Stimulated activated CD8-positive, alpha-beta memory T cell treated with anti-CD3 and anti-CD28 coated beads, Interleukin-15, amount 100 ng/mL, for 4 hours (primary cell): Measurements from ENCODE around the gene KCNK2.

Source experiments
- DNase-seq, 2 donors: peaks; one replicate each; pipeline ENCODE4 v3.0.0-alpha.2; 2020; ENCODE audit warnings: low read depth in 2 of 2

KCNK2 gene

DNA sequence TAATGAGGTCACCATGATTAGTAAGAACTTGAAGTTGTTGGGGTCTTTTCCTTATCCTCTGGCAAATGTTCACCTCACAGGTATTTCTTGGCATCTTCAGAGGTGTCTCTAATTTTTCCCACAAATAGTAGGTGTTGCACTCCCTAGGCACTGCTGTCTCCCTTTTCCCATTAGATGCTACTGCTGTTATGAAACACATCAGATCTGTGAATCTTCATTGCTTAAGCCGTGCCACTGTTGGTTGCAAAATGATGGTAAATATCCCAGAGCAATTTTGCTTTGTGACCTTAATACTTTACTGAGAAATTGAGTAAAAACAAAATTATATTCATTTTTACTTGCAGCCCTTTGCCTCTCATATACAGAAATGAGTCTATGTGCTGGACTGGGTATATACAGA lies 169.6 kb downstream of the KCNK2 start:
- DNase-seq, result no peak

DNA sequence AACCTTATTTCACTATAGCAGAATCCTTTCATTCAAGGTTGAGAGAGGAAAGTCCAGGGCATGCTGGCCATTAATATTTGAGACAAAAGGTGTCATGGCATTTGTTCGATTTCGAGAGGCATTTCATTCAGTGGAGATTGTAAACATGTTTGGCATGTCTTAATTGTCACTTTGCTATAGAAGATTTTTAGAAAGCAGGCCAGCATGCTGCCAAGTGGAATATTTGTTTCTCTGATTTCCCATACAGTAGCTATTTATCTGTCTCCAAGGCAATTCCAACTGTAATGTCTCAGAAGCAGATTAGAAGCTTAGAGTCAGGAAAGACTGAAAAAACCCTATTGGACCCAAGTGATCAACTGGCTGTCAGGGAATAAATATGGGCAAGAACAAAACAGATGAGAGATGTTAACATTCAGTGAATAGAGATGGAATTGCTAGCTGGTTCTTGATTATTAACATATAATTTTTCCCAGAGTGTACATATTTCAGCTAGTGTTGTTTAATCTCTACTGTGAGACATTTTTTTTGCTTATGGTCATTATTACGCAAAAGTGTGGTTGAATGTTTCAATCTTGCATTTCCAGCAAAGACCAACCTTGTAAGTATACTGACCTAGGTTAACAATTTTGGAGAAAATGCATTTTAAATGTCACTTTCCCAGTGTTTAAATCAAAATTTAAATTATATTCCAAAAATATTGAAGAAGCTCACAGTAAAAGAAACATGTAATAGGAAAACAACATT lies 174.6 kb downstream of the KCNK2 start:
- no peak for DNase-seq

DNA sequence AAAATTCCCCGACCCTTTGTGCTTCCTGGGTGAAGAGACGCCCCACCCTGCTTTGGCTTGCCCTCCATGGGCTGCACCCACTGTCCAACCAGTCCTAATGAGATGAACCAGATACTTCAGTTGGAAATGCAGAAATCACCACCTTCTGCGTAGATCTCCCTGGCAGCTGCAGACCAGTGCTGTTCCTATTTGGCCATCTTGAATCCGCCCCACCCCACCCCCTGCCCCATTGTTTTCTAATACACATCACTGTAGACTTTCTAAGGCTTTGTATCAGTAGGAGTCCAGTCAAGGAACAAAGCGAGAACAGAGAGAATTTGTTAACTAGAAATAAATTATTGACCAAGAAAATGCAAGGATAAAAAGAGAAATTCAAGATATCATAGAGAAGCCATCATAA lies 178.2 kb downstream of the KCNK2 start:
- no peak for DNase-seq

DNA sequence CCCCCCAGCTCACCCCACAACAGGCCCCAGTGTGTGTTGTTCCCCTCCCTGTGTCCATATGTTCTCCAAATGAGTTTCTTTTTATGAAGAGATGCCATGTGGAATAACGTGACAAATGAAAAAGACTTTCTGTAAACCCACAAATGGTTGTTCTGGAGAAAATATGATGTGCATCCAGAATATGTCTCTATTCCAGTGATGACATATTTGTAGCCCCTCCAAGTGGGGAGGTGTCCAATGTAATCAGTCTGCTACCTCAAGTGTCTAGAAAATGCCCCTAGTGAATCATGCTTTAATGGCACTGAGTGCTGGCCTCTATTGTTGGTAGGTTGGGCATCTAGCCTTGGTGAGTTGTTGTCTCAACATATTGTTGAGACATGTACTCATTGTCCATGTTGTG lies 179.6 kb downstream of the KCNK2 start:
- DNase-seq, result no peak

DNA sequence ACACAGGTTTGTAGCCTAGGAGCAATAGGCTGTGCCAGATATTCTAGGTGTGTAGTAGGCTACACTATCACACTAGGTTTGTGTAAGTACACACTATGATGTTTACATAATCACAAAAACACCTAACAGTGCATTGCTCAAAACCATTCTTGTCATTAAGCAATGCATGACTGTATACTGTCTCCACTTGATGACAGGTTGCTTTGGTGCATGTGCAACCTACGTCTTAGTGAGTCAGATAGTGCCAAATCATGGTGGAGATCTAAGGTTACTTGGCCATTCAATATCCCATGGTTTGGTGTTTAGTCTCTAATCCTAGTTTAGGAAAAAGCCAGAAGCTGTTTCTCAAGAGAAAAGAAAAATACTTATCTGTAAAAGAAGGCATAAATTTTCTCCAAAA lies 181.1 kb downstream of the KCNK2 start:
- DNase-seq, result no peak

DNA sequence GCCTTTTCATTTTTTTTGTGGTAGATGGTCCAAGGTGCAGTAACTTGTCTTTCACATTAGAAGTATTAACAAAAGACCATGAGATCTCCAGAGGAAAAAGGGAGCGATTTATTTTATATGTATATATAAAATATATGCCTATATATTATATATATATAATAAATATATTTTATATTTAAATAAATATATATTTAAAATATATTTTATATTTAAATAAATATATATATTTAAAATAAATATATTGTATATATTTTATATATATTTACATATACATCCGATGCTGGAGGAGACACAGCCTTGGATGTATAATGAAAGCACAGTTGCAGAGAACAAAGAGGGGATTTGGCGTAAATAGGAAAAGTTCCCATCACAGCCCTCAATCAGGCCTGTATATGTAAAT lies 182.1 kb downstream of the KCNK2 start:
- no peak for DNase-seq

DNA sequence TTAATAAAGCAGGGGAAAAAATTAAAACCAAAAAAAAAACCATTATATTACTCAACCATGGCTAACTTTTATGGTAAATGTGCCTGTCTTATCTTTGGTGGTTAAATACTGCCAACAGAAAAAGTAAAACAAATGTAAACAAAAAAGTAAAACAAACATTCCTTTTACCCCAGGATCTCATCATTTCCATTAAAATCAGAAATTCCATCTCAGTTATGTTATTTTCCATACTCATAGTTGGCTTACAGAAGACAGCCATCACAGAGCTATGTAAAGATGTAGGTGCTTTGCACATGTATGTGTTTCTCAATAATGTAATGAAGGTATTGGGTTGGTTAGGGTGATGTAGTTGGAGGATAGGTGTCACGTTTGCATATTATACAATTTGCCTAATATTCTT lies 185.0 kb downstream of the KCNK2 start:
- no peak for DNase-seq

DNA sequence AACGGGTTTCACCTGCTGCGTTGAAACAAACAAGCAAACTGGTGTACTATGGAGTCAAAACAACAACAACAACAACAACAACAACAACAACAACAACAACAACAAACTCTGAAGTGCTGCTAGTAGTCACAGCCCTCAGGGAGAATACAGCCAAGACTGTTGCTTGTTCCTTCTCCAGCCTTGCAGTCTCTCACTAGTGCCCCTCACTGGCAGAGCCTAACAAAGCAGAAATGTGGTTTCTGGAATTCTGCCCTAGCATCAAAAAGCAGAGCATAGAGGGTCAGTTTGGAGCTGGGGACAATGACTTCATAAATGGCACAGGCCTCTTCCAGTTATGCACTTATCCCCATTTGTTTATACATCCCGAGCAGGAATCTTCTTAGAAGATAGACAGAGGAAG lies 187.4 kb downstream of the KCNK2 start:
- DNase-seq, result no peak

DNA sequence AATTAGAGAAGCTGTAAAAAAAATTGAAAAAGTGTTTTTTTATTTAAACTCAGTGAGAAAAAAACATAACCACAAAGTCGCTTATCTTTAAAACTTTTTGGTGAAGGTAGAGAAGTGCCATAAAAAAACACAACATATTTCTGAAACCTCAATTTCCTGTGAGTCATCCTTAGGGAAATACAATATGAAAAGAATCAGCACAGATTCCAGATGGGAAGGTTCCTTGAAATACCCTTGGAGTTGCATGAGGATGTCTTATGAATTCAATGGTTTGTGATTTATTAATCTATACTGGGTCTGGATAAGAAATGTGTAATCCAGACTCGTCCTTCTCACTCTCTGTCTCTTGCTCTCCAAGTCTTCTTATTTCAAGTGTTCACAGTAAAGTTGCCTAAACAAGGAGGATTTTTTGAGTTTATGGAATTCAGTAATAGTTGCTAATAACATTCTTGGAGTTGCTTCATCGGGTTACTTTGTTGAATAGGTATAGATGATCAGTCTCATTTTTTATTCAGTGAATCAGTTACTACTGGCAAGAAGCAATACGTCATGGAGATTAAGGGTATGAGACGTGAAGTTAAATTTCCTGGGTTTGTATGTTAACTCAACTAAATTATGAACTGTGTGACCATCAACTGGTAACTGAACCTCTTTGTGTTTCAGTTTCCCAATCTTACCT lies 191.4 kb downstream of the KCNK2 start:
- no peak for DNase-seq

DNA sequence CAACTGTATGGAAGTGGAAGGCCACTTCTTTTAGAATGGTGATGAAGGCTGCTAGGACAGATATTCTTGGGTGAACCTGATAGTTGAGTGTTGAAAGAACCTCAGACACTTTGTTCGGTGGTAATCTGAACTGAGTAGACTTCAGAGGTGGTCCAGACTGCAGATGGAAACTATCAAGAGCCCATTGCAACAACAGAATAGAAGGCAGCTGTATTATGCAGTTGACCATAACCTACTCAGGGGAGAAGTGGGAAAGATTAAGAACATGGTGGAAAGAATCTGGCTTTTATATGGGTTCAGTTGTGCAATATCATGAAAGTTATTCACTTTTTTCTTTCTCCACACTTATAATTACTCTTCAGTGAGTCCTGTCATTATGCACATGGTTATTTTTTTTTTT lies 194.0 kb downstream of the KCNK2 start:
- DNase-seq, result no peak

DNA sequence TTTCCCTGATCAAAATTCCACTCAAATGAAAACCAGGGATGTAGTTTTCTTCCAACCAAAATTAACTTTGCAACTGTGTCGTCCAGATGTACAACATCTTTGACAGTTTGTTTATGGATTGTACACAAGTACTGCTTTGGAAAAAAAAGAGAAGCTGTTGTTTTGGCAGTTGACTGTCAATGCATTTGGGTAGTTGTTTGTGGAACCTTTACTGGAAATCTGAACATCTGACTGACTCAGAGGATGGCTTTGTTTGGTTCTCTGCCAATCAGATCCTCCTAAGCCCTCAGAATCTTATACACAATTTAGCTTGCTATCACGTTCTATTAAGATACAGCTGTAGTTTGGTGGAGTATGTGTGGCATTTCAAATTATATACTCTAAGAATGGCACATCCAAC lies 195.0 kb downstream of the KCNK2 start:
- no peak for DNase-seq

DNA sequence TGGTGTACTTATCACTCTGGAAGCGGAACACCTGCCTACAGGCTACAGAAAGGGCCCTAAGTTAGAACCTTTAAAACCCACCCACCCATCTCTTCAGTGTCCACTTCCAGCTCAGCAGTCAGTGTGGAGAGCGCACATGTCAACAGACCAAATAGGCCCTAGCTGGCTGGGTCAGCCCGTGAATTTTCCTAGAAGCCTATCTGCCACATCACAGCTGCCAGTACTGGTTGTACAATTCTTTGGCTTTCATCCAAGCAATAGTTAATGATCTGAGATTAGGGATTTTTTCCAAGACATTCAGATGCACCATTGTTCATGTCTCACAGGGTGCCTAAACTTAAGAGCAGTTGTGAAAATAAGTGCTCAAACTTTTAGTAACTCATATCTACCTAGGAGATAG lies 197.1 kb downstream of the KCNK2 start:
- DNase-seq, result no peak

DNA sequence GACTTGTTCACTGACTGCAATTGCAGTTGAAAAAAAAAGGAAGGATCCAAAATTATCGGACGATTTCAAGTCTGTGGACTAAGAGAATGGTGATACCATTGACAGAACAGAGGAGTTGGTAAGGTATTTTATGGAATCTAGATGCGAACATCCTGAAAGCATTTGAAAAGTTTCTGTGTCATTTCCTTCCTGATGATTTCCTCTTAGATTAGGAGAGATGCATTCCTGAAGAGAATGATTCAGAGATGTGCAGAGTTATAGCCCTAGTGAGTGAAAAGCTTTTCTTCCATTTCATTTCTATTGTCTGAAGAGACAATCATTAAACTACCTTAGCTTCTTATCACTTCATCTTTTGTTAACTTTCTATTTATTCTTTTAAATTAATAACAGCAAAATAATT lies 200.0 kb downstream of the KCNK2 start:
- no peak for DNase-seq

DNA sequence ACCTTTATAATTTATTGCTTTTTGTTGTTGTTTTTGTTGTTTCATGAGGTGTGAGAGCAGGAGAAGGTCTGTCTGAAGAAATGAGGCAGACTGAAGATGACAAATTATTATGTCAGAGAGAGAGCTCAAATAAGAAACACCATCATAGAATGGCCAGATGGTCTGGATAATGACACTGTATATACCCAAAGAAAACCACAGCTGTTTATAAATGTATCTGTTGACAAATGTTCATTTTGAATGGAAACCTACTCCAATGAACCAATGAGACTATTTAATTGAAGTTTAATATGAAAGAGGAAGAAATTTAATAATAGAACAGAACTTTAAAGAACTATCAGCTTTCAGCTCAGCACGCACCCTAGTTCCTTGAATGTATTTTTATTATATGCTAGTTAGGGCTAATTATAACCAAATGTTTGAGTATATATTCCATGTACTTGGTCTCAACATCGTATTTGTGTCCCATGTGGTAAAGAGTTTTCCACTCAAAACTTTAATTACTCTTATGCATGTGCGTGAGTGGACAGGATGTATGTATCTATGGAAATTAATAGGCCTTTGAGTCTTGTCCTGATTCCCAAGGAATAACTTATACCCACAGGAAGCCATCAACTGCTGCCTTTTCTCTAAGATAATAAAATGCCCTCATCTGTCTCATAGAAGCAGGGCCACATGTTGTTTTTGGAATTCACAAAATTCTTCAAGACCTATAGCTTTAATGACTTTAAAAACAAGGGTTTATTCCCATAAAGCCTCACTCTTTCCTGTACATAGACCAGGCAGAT lies 202.7 kb downstream of the KCNK2 start:
- no peak for DNase-seq
